Gastrocnemius medialis (tissue), 4 donors: ENCODE data around the gene SHF. TPM values are rescaled to one million over a fixed set of nuclear protein-coding genes. Genes with fewer than 3 reads are reported as not detected.

Source experiments
- ATAC-seq, 2 donors: fragments of 150-250 bp; one replicate each; pipeline ENCODE4 v1.9.1; 2016
- DNase-seq, 2 donors: peaks; one replicate each; pipeline ENCODE4 v3.0.0-alpha.2; 2019
- H3K27ac ChIP-seq, 4 donors: fragments of 200-600 bp; sonication (generic); 1 replicate in 1 of 4; 2 replicates in 3 of 4; pipeline ENCODE4 v1.5.1; 2016 to 2018; ENCODE audit warnings: mild to moderate bottlenecking in 2 of 4, moderate library complexity in 1 of 4
- H3K27me3 ChIP-seq, 3 donors: fragments of 200-600 bp; sonication (generic) in 2 of 3; 1 replicate in 1 of 3; 2 replicates in 2 of 3; pipeline versions ENCODE4 v1.5.1 to v1.6.0; 2016 to 2019; ENCODE audit warnings: mild to moderate bottlenecking in 1 of 3, moderate library complexity in 1 of 3
- H3K36me3 ChIP-seq, 2 donors: fragments of 200-600 bp; sonication (generic) in 1 of 2; one replicate each; pipeline ENCODE4 v1.5.1; 2017 to 2018
- H3K4me1 ChIP-seq, 2 donors: fragments of 200-600 bp; sonication (generic) in 1 of 2; one replicate each; pipeline ENCODE4 v1.5.1; 2016 to 2017; ENCODE audit warnings: mild to moderate bottlenecking in 2 of 2
- H3K4me3 ChIP-seq, 4 donors: fragments of 200-600 bp; sonication (generic) in 3 of 4; 1 replicate in 1 of 4; 2 replicates in 3 of 4; pipeline ENCODE4 v1.5.1; 2016 to 2019; ENCODE audit warnings: mild to moderate bottlenecking in 2 of 4
- H3K9me3 ChIP-seq, 3 donors: fragments of 200-600 bp; sonication (generic) in 2 of 3; 1 replicate in 1 of 3; 2 replicates in 2 of 3; pipeline ENCODE4 v1.5.1; 2016 to 2019
- CTCF ChIP-seq, 5 experiments: fragments of 450-650 bp in 3 of 5; fragments of 200-600 bp in 2 of 5; sonication (generic) in 2 of 5; IDR thresholded peaks in 4 of 5; conservative IDR thresholded peaks in 1 of 5; 1 replicate in 4 of 5; 2 replicates in 1 of 5; pipeline ENCODE4 v1.5.1; 2016 to 2019; ENCODE audit warnings: antibody characterized with exemption in 5 of 5, mild to moderate bottlenecking in 3 of 5, moderate library complexity in 3 of 5
- POLR2A ChIP-seq, 2 donors: fragments of 450-650 bp; IDR thresholded peaks; one replicate each; pipeline ENCODE4 v1.6.1; 2017; ENCODE audit warnings: antibody characterized with exemption in 2 of 2, mild to moderate bottlenecking in 2 of 2, moderate library complexity in 2 of 2
- in situ Hi-C, 4 donors: fragments of 200-750 bp; cut with MboI; loops; one replicate each; pipeline versions ENCODE4 v1.15.0 to v1.8.0; 2017; ENCODE audit warnings: low sequenced_read_pairs in 4 of 4
- intact Hi-C: fragments of 100-400 bp; cut with DNase I; formaldehyde crosslinking; loops from one replicate; pipeline ENCODE4 v1.15.1; 2023; ENCODE audit warnings: low total_unique reads
- total RNA-seq, 4 donors: library from RNA; depleted of rRNA; stranded (reverse); fragments of >200 nt; gene quantifications; one replicate each; pipeline versions ENCODE4 v1.1.0 to v1.2.3, GENCODE V29; 2016

The SHF gene
- total RNA-seq, 4 donors from 2014 or later, result 0.80 to 3.3 (median 1.7) TPM

GRCh38 chr15:45224621-45225217 is 37.0 kb upstream of the SHF start:
- in situ Hi-C loops (no loop called here), intact Hi-C loops (no loop called here)
- TF ChIP-seq POLR2A (IDR thresholded peaks at IDR 0.05) (no peak), CTCF (IDR thresholded peaks at IDR 0.05 in 4 of 5, conservative IDR thresholded peaks at IDR 0.05 in 1 of 5) (no peak)
- no peak overlapping the region for H3K27ac ChIP-seq
- no peaks in the 10 kb centered on the region for H3K36me3 ChIP-seq
- H3K4me1 ChIP-seq, result no peaks in the 10 kb centered on the region
- no peak overlapping the region for H3K4me3 ChIP-seq
- H3K9me3 ChIP-seq, result no peaks in the 10 kb centered on the region
- no peaks in the 10 kb centered on the region for H3K27me3 ChIP-seq
- no peak for ATAC-seq
- no peak for DNase-seq

- in situ Hi-C loops, result no loop called here
- no peaks in the 10 kb centered on the region for H3K36me3 ChIP-seq
- no peak for ATAC-seq
- H3K27ac ChIP-seq, result no peak overlapping the region
- intact Hi-C loops, result no loop called here
- H3K27me3 ChIP-seq, result no peaks in the 10 kb centered on the region
- TF ChIP-seq POLR2A (IDR thresholded peaks at IDR 0.05), result no peak
- no peak for TF ChIP-seq CTCF (IDR thresholded peaks at IDR 0.05 in 4 of 5, conservative IDR thresholded peaks at IDR 0.05 in 1 of 5)
- no peak overlapping the region for H3K4me3 ChIP-seq
- no peaks in the 10 kb centered on the region for H3K9me3 ChIP-seq
- no peak for DNase-seq
- H3K4me1 ChIP-seq, result no peaks in the 10 kb centered on the region
Observed at GRCh38 chr15:45221967-45222366, 34.2 kb upstream of the SHF start.

- intact Hi-C loops (no loop called here), in situ Hi-C loops (no loop called here)
- Histone ChIP-seq H3K27me3 (no peaks in the 10 kb centered on the region), H3K27ac (no peak overlapping the region), H3K4me3 (no peak overlapping the region), H3K9me3 (no peaks in the 10 kb centered on the region), H3K4me1 (no peaks in the 10 kb centered on the region), H3K36me3 (no peaks in the 10 kb centered on the region)
- ATAC-seq (no peak), DNase-seq (no peak)
- TF ChIP-seq POLR2A (IDR thresholded peaks at IDR 0.05) (no peak), CTCF (IDR thresholded peaks at IDR 0.05 in 4 of 5, conservative IDR thresholded peaks at IDR 0.05 in 1 of 5) (no peak)
Observed at GRCh38 chr15:45221053-45221599, 33.4 kb upstream of the SHF start.

- in situ Hi-C loops (no loop called here), intact Hi-C loops (no loop called here)
- Histone ChIP-seq H3K27me3 (no peaks in the 10 kb centered on the region), H3K4me3 (no peak overlapping the region), H3K36me3 (no peaks in the 10 kb centered on the region), H3K9me3 (no peaks in the 10 kb centered on the region), H3K4me1 (no peaks in the 10 kb centered on the region), H3K27ac (no peak overlapping the region)
- DNase-seq (no peak), ATAC-seq (no peak)
- TF ChIP-seq POLR2A (IDR thresholded peaks at IDR 0.05) (no peak), CTCF (IDR thresholded peaks at IDR 0.05 in 4 of 5, conservative IDR thresholded peaks at IDR 0.05 in 1 of 5) (no peak)
Observed at GRCh38 chr15:45212493-45212892, 24.7 kb upstream of the SHF start.

GRCh38 chr15:45205192-45205591 is 17.4 kb upstream of the SHF start:
- intact Hi-C loops, result no loop called here
- in situ Hi-C loops, result no loop called here
- Histone ChIP-seq H3K4me3 (no peak overlapping the region), H3K4me1 (no peaks in the 10 kb centered on the region), H3K9me3 (no peaks in the 10 kb centered on the region), H3K36me3 (no peaks in the 10 kb centered on the region), H3K27ac (no peak overlapping the region), H3K27me3 (no peaks in the 10 kb centered on the region)
- TF ChIP-seq POLR2A (IDR thresholded peaks at IDR 0.05) (no peak), CTCF (IDR thresholded peaks at IDR 0.05 in 4 of 5, conservative IDR thresholded peaks at IDR 0.05 in 1 of 5) (peak; percentile 42 to 70 (median 55))
- ATAC-seq (no peak), DNase-seq (peak in 1 of 2 donors; percentile 33)
